Sigmoid colon (tissue), 4 donors: ENCODE measurements around the gene SYNPO.

Source experiments
- CTCF ChIP-seq, 4 experiments: fragments of 450-650 bp in 3 of 4; fragments of 200-600 bp in 1 of 4; IDR thresholded peaks; one replicate each; pipeline ENCODE4 v1.5.1; 2016 to 2019; ENCODE audit warnings: antibody characterized with exemption in 4 of 4, mild to moderate bottlenecking in 3 of 4, moderate library complexity in 2 of 4
- POLR2A ChIP-seq, 2 donors: fragments of 450-650 bp; IDR thresholded peaks; one replicate each; pipeline ENCODE4 v1.6.1; 2016; ENCODE audit warnings: antibody characterized with exemption in 2 of 2, mild to moderate bottlenecking in 2 of 2, moderate library complexity in 2 of 2
- POLR2AphosphoS5 ChIP-seq, 4 donors: sonication (generic); formaldehyde crosslinking; IDR thresholded peaks; one replicate each; pipeline ENCODE4 v1.6.1; 2017; ENCODE audit warnings: antibody characterized with exemption in 4 of 4

- TF ChIP-seq POLR2A (IDR thresholded peaks at IDR 0.05): no peak
- no peak for TF ChIP-seq CTCF (IDR thresholded peaks at IDR 0.05)
- no peak for TF ChIP-seq POLR2AphosphoS5 (IDR thresholded peaks at IDR 0.05)
Observed at GRCh38 chr5:150641824-150642566, 1.5 kb downstream of the SYNPO start.
